SK-N-SH treated with all-trans-retinoic acid at 6 μM for 48 hours (cell line): ENCODE measurements around the gene ADCY5.

ENCODE experiments used
- ATAC-seq: fragments of 200-7000 bp; cut with Tn5 transposase; 3 replicates; pipeline ENCODE4 v1.9.1; 2020; ENCODE audit warnings: mild to moderate bottlenecking, moderate library complexity
- ARNTL ChIP-seq: fragments of 450-650 bp; formaldehyde crosslinking; IDR thresholded peaks from 2 replicates; pipeline ENCODE4 v1.5.0; 2020; ENCODE audit warnings: low read depth, mild to moderate bottlenecking, moderate library complexity, borderline replicate concordance
- BACH2 ChIP-seq: fragments of 250-450 bp; sonication (Bioruptor Pico); IDR thresholded peaks from 2 replicates; pipeline ENCODE4 v1.9.0; 2021; ENCODE audit warnings: mild to moderate bottlenecking, borderline replicate concordance
- CSDC2 ChIP-seq: fragments of 250-450 bp; sonication (Bioruptor Pico); IDR thresholded peaks from 2 replicates; pipeline ENCODE4 v1.5.0; 2020; ENCODE audit warnings: mild to moderate bottlenecking, moderate library complexity
- ESRRG ChIP-seq: fragments of 250-450 bp; sonication (Bioruptor Pico); IDR thresholded peaks from 2 replicates; pipeline ENCODE4 v1.6.1; 2021; ENCODE audit warnings: mild to moderate bottlenecking
- GLIS3 ChIP-seq: fragments of 250-450 bp; sonication (Bioruptor Pico); IDR thresholded peaks from 2 replicates; pipeline ENCODE4 v1.5.0; 2020; ENCODE audit warnings: mild to moderate bottlenecking, moderate library complexity
- ISL1 ChIP-seq: fragments of 250-450 bp; sonication (Bioruptor Pico); IDR thresholded peaks from 2 replicates; pipeline ENCODE4 v2.1.2; 2022; ENCODE audit warnings: mild to moderate bottlenecking, moderate library complexity
- OSR1 ChIP-seq: fragments of 250-450 bp; sonication (Bioruptor Pico); IDR thresholded peaks from 2 replicates; pipeline ENCODE4 v1.8.0; 2022; ENCODE audit warnings: moderate library complexity, mild to moderate bottlenecking, inconsistent platforms
- PATZ1 ChIP-seq: fragments of 250-450 bp; sonication (Bioruptor Pico); IDR thresholded peaks from 2 replicates; pipeline ENCODE4 v1.8.0; 2020; ENCODE audit warnings: mild to moderate bottlenecking, moderate library complexity, borderline replicate concordance
- POU6F1 ChIP-seq: fragments of 250-450 bp; sonication (Bioruptor Pico); IDR thresholded peaks from 2 replicates; pipeline ENCODE4 v1.8.0; 2021; ENCODE audit warnings: low read depth, mild to moderate bottlenecking, moderate library complexity, borderline replicate concordance
- PPARA ChIP-seq: fragments of 250-450 bp; sonication (Bioruptor Pico); IDR thresholded peaks from 2 replicates; pipeline ENCODE4 v1.5.0; 2020; ENCODE audit warnings: mild to moderate bottlenecking, borderline replicate concordance
- RARB ChIP-seq: fragments of 250-450 bp; sonication (Bioruptor Pico); IDR thresholded peaks from 2 replicates; pipeline ENCODE4 v1.8.0; 2021; ENCODE audit warnings: mild to moderate bottlenecking, moderate library complexity
- SNAI2 ChIP-seq: fragments of 250-450 bp; sonication (Bioruptor Pico); IDR thresholded peaks from 2 replicates; pipeline ENCODE4 v1.5.0; 2020; ENCODE audit warnings: mild to moderate bottlenecking, moderate library complexity
- TCF4 ChIP-seq: fragments of 250-450 bp; sonication (Bioruptor Pico); IDR thresholded peaks from 2 replicates; pipeline ENCODE4 v1.8.0; 2021; ENCODE audit warnings: mild to moderate bottlenecking, moderate library complexity, borderline replicate concordance
- TOX ChIP-seq: fragments of 250-450 bp; sonication (Bioruptor Pico); IDR thresholded peaks from 2 replicates; pipeline ENCODE4 v1.8.0; 2021; ENCODE audit warnings: mild to moderate bottlenecking, moderate library complexity, borderline replicate concordance
- ZC3H10 ChIP-seq: fragments of 250-450 bp; sonication (Bioruptor Pico); IDR thresholded peaks from 2 replicates; pipeline ENCODE4 v1.5.1; 2021; ENCODE audit warnings: mild to moderate bottlenecking, moderate library complexity
- ZFP3 ChIP-seq: fragments of 250-450 bp; sonication (Bioruptor Pico); IDR thresholded peaks from 2 replicates; pipeline ENCODE4 v1.5.0; 2020; ENCODE audit warnings: mild to moderate bottlenecking, moderate library complexity
- ZNF565 ChIP-seq: fragments of 450-650 bp; formaldehyde crosslinking; conservative IDR thresholded peaks from 2 replicates; pipeline ENCODE4 v1.5.0; 2020; ENCODE audit warnings: low read depth, mild to moderate bottlenecking, moderate library complexity
- ZNF70 ChIP-seq: fragments of 450-650 bp; formaldehyde crosslinking; IDR thresholded peaks from 2 replicates; pipeline ENCODE4 v1.5.0; 2020; ENCODE audit warnings: mild to moderate bottlenecking, moderate library complexity
- ZNF8 ChIP-seq: fragments of 450-650 bp; formaldehyde crosslinking; IDR thresholded peaks from 2 replicates; pipeline ENCODE4 v1.5.0; 2020; ENCODE audit warnings: mild to moderate bottlenecking, moderate library complexity
- TF ChIP-seq, protein P1 (sequence below): fragments of 250-450 bp; sonication (Bioruptor Pico); IDR thresholded peaks from 2 replicates; pipeline ENCODE4 v1.5.1; 2021; ENCODE audit warnings: mild to moderate bottlenecking, moderate library complexity
- TF ChIP-seq, protein P2 (sequence below): fragments of 250-450 bp; sonication (Bioruptor Pico); IDR thresholded peaks from 2 replicates; pipeline ENCODE4 v1.5.0; 2020; ENCODE audit warnings: mild to moderate bottlenecking, moderate library complexity
- TF ChIP-seq, protein P3 (sequence below): fragments of 250-450 bp; sonication (Bioruptor Pico); IDR thresholded peaks from 2 replicates; pipeline ENCODE4 v1.5.1; 2020; ENCODE audit warnings: low read depth, mild to moderate bottlenecking, moderate library complexity

Gene ADCY5

GRCh38 chr3:123343296-123344174 is 105.4 kb downstream of the ADCY5 start (continued):
- no peak for TF ChIP-seq OSR1 (CRISPR knock-in tag)
- no peak for TF ChIP-seq ZNF8 (CRISPR knock-in tag)

DNA sequence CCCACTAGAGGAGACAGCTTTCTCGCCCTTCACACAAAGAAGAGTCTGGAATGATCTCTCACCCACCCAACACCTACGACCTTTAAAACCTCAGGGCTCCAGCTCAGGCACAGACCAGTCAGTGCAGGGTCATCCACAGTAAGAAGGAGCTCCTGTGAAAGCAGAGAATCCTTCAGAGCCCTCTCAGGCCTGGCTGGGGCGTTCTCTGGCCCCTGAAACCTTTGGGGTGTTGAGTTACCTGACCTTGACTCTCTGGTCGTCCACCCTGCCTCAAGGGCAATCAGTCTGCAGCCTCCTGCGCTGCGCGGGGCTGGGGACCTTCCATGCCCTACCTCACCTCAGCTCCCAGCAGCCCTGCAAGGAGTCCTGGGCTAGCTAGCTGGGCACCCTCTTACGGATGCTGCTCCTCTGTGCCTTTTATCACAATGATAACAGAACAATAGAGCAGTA is 106.2 kb downstream of the ADCY5 start:
- no peak for ATAC-seq
- TF ChIP-seq PATZ1 (CRISPR knock-in tag): no peak
- TF ChIP-seq, protein P1, sequence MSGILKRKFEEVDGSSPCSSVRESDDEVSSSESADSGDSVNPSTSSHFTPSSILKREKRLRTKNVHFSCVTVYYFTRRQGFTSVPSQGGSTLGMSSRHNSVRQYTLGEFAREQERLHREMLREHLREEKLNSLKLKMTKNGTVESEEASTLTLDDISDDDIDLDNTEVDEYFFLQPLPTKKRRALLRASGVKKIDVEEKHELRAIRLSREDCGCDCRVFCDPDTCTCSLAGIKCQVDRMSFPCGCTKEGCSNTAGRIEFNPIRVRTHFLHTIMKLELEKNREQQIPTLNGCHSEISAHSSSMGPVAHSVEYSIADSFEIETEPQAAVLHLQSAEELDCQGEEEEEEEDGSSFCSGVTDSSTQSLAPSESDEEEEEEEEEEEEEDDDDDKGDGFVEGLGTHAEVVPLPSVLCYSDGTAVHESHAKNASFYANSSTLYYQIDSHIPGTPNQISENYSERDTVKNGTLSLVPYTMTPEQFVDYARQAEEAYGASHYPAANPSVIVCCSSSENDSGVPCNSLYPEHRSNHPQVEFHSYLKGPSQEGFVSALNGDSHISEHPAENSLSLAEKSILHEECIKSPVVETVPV (CRISPR knock-in tag): no peak
- no peak for TF ChIP-seq ZNF565
- TF ChIP-seq ARNTL (CRISPR knock-in tag): no peak
- no peak for TF ChIP-seq ZC3H10 (CRISPR knock-in tag)
- TF ChIP-seq ZFP3: no peak
- TF ChIP-seq BACH2 (CRISPR knock-in tag): no peak
- no peak for TF ChIP-seq RARB (CRISPR knock-in tag)
- no peak for TF ChIP-seq TCF4 (CRISPR knock-in tag)
- TF ChIP-seq ZNF70: no peak
- TF ChIP-seq ISL1 (CRISPR knock-in tag): no peak
- no peak for TF ChIP-seq SNAI2 (CRISPR knock-in tag)
- TF ChIP-seq POU6F1 (CRISPR knock-in tag): no peak
- TF ChIP-seq, protein P2, sequence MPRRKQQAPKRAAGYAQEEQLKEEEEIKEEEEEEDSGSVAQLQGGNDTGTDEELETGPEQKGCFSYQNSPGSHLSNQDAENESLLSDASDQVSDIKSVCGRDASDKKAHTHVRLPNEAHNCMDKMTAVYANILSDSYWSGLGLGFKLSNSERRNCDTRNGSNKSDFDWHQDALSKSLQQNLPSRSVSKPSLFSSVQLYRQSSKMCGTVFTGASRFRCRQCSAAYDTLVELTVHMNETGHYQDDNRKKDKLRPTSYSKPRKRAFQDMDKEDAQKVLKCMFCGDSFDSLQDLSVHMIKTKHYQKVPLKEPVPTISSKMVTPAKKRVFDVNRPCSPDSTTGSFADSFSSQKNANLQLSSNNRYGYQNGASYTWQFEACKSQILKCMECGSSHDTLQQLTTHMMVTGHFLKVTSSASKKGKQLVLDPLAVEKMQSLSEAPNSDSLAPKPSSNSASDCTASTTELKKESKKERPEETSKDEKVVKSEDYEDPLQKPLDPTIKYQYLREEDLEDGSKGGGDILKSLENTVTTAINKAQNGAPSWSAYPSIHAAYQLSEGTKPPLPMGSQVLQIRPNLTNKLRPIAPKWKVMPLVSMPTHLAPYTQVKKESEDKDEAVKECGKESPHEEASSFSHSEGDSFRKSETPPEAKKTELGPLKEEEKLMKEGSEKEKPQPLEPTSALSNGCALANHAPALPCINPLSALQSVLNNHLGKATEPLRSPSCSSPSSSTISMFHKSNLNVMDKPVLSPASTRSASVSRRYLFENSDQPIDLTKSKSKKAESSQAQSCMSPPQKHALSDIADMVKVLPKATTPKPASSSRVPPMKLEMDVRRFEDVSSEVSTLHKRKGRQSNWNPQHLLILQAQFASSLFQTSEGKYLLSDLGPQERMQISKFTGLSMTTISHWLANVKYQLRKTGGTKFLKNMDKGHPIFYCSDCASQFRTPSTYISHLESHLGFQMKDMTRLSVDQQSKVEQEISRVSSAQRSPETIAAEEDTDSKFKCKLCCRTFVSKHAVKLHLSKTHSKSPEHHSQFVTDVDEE (CRISPR knock-in tag): no peak
- no peak for TF ChIP-seq ZNF8 (CRISPR knock-in tag)
- no peak for TF ChIP-seq PPARA (CRISPR knock-in tag)
- no peak for TF ChIP-seq TOX (CRISPR knock-in tag)
- no peak for TF ChIP-seq GLIS3 (CRISPR knock-in tag)
- no peak for TF ChIP-seq OSR1 (CRISPR knock-in tag)

DNA sequence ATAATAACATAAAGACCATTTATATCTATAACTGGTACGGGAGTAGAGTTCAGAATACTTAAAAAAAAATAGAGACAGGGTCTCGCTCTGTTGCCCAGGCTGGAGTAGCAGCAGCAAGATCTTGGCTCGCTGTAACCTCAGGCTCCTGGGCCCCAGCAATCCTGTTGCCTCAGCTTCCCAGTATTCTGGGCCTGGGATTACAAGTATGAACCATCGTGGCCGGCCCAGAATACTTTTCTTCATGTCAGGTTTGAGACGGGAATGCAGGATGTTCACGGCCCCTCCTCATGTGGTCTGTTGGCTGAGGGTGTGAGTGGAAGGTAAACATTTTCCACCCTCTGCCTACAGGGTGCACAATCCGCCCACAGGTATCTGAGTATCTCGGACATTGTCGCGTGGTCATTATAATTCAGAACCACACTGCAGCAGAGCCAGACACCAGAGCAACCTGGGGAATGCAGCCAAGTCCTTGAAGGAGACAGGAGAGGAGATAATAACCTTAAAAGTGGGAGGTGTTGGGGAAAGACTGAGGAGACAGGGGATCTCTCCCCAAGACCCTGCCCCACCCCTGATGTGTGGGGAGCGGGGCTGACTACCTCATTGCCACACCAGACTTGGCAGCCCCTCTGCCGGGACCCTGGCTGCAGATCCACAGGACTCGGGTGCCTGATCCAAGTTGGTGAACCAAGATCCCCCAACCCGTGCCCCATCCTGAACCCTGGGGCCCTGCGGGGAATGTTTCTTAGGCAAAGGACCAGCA is 106.8 kb downstream of the ADCY5 start:
- TF ChIP-seq ESRRG (CRISPR knock-in tag): no peak
- no peak for TF ChIP-seq GLIS3 (CRISPR knock-in tag)
- no peak for ATAC-seq

DNA sequence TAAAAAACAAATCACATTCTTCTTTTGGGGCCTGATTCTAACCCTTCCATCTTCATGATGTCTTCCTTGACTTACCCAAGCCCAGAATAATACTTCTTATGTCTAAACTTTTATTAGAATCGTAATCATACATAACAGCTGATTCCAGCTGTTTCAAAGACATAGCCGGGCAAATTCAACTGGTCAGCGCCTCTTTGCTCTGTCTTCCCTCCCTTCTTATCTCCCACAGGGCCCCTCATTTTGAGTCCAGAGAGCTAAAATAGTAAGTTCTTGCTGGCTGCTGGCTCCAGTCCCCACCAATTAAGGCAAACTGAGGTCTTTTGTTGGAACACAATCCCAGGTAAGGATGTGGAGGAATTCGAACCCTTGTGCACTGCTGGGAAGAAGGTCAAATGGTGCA is 108.6 kb downstream of the ADCY5 start:
- ATAC-seq: no peak
- TF ChIP-seq ZNF8 (CRISPR knock-in tag) (no peak), POU6F1 (CRISPR knock-in tag) (no peak), SNAI2 (CRISPR knock-in tag) (no peak), ZC3H10 (CRISPR knock-in tag) (no peak), PATZ1 (CRISPR knock-in tag) (no peak), CSDC2 (CRISPR knock-in tag) (no peak), ESRRG (CRISPR knock-in tag) (no peak), PPARA (CRISPR knock-in tag) (no peak)
- TF ChIP-seq, protein P3, sequence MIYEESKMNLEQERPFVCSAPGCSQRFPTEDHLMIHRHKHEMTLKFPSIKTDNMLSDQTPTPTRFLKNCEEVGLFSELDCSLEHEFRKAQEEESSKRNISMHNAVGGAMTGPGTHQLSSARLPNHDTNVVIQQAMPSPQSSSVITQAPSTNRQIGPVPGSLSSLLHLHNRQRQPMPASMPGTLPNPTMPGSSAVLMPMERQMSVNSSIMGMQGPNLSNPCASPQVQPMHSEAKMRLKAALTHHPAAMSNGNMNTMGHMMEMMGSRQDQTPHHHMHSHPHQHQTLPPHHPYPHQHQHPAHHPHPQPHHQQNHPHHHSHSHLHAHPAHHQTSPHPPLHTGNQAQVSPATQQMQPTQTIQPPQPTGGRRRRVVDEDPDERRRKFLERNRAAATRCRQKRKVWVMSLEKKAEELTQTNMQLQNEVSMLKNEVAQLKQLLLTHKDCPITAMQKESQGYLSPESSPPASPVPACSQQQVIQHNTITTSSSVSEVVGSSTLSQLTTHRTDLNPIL (CRISPR knock-in tag): no peak
